ENCODE data around the gene RNF123. TPM values are rescaled to one million over a fixed set of nuclear protein-coding genes. Genes with fewer than 3 reads are reported as not detected.

RNF123 gene
- total RNA-seq, 1 experiment from 2014 or later: 71.9 TPM

GRCh38 chr3:49763981-49764380 lies 74.6 kb downstream of the RNF123 start:
- peaks cover 3% of the 10 kb centered on the region for H4K20me1 ChIP-seq (ENCODE audit: insufficient read depth)
- TF ChIP-seq MAX (IDR thresholded peaks at IDR 0.05) (no peak), CEBPB (IDR thresholded peaks at IDR 0.05; ENCODE audit: low read depth) (no peak), SP1 (IDR thresholded peaks at IDR 0.05; ENCODE audit: low read depth) (no peak), ZFX (IDR thresholded peaks at IDR 0.05) (no peak), ZNF274 (IDR thresholded peaks at IDR 0.05; ENCODE audit: low read depth, low read length) (no peak), EZH2 (IDR thresholded peaks at IDR 0.05) (no peak), JUND (IDR thresholded peaks at IDR 0.05) (no peak), SIN3A (IDR thresholded peaks at IDR 0.05; ENCODE audit: low read depth) (no peak), POLR2AphosphoS5 (IDR thresholded peaks at IDR 0.05; ENCODE audit: low read depth, low read length) (no peak), YY1 (IDR thresholded peaks at IDR 0.05; ENCODE audit: extremely low read depth, insufficient replicate concordance, low read depth, low read length) (no peak), SRF (IDR thresholded peaks at IDR 0.05; ENCODE audit: low read depth) (no peak)
- no peaks in the 10 kb centered on the region for H3K9me2 ChIP-seq (ENCODE audit: insufficient read depth)
- peaks cover 73% of the 10 kb centered on the region for H3K79me2 ChIP-seq (ENCODE audit: insufficient read depth, low read length)
- H3K36me3 ChIP-seq (ENCODE audit: control insufficient read depth in 1 of 2, insufficient read depth in 2 of 2, low read length in 2 of 2): no peaks in the 10 kb centered on the region
- H3K27ac ChIP-seq (ENCODE audit: low read depth, low read length): no peak overlapping the region
- no peaks in the 10 kb centered on the region for H3K9me3 ChIP-seq (ENCODE audit: control insufficient read depth in 1 of 2, insufficient read depth in 1 of 2, low read depth in 1 of 2, low read length in 2 of 2)
- RAD21 ChIA-PET (ENCODE audit: low non-redundant PET in 1 of 2, low total read pairs in 2 of 2, uncharacterized antibody in 2 of 2, unreplicated experiment in 2 of 2): no interaction called here
- H3K4me2 ChIP-seq (ENCODE audit: low read length): no peak overlapping the region
- no peak overlapping the region for H2AFZ ChIP-seq (ENCODE audit: low read depth, low read length, poor library complexity, severe bottlenecking)
- no peaks in the 10 kb centered on the region for H3K4me1 ChIP-seq (ENCODE audit: control insufficient read depth in 1 of 2, insufficient read depth in 2 of 2, low read length in 2 of 2)
- no TSS peak for BruUV-seq (replicated peaks)
- CTCF ChIA-PET: no interaction called here
- H3K27me3 ChIP-seq (ENCODE audit: insufficient read depth, low read length): no peaks in the 10 kb centered on the region
- no peak for ATAC-seq
- H3K4me3 ChIP-seq (replicated peaks in 1 of 2; ENCODE audit: low read depth in 1 of 2, low read length in 2 of 2): no peak overlapping the region
- no peak overlapping the region for H3K9ac ChIP-seq (ENCODE audit: low read length)
- intact Hi-C loops (cut with micrococcal nuclease): no loop called here
- POLR2A ChIA-PET: interaction anchor here (0.6 kb wide), 1 partner anchor 18 kb away, joined by 3 read pairs; no protein-coding TSS in a partner anchor
- DNase-seq (ENCODE audit: low read depth, low spot score): no peak

DNA sequence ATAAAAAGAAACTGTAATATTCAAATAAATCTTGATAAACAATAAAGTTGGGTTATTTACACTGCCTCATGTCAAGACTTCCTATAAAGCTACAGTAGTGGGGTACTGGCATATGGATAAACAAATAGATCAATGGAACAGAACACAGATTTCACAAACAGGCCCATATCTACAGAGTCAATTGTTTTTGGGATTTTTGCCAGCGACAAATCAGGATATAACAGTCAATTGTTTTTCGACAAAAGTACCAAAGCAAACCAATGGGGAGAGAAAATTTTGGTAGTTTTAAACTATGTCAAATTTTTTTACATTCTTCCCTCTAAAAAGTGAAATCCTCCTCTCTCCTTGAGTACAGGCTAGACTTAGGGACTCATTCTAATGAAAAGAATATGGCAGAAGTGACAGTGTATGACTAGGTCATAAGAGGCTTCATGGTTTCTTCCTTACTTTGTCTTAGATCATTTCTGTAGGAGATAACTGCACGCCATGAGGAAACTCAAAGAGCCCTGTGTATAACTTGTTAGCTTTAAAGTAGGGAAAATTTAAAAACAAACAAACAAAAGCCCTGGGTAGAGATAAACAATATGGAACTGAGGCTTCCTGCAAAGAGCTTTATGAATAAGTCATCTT lies 80.0 kb downstream of the RNF123 start:
- H3K9ac ChIP-seq (ENCODE audit: low read length): no peak overlapping the region
- RAD21 ChIA-PET (ENCODE audit: low non-redundant PET in 1 of 2, low total read pairs in 2 of 2, uncharacterized antibody in 2 of 2, unreplicated experiment in 2 of 2): no interaction called here
- H3K9me3 ChIP-seq (ENCODE audit: control insufficient read depth in 1 of 2, insufficient read depth in 1 of 2, low read depth in 1 of 2, low read length in 2 of 2): no peaks in the 10 kb centered on the region
- no peaks in the 10 kb centered on the region for H3K9me2 ChIP-seq (ENCODE audit: insufficient read depth)
- H2AFZ ChIP-seq (ENCODE audit: low read depth, low read length, poor library complexity, severe bottlenecking): no peak overlapping the region
- DNase-seq (ENCODE audit: low read depth, low spot score) (no peak), ATAC-seq (no peak)
- H3K4me3 ChIP-seq (replicated peaks in 1 of 2; ENCODE audit: low read depth in 1 of 2, low read length in 2 of 2): no peak overlapping the region
- TF ChIP-seq EGR1 (IDR thresholded peaks at IDR 0.05; ENCODE audit: low read depth): no peak
- no peak for TF ChIP-seq CBX3 (IDR thresholded peaks at IDR 0.05; ENCODE audit: low read depth)
- no peaks in the 10 kb centered on the region for H3K36me3 ChIP-seq (ENCODE audit: control insufficient read depth in 1 of 2, insufficient read depth in 2 of 2, low read length in 2 of 2)
- peaks cover 82% of the 10 kb centered on the region for H3K79me2 ChIP-seq (ENCODE audit: insufficient read depth, low read length)
- CTCF ChIA-PET: no interaction called here
- intact Hi-C loops (cut with micrococcal nuclease): no loop called here
- no TSS peak for BruUV-seq (replicated peaks)
- H3K4me1 ChIP-seq (ENCODE audit: control insufficient read depth in 1 of 2, insufficient read depth in 2 of 2, low read length in 2 of 2): no peaks in the 10 kb centered on the region; a peak in 1 of 4 replicates
- no peak overlapping the region for H3K4me2 ChIP-seq (ENCODE audit: low read length)
- H4K20me1 ChIP-seq (ENCODE audit: insufficient read depth): no peaks in the 10 kb centered on the region
- POLR2A ChIA-PET: no interaction called here
- no peak overlapping the region for H3K27ac ChIP-seq (ENCODE audit: low read depth, low read length)
- H3K27me3 ChIP-seq (ENCODE audit: insufficient read depth, low read length): no peaks in the 10 kb centered on the region

Data from HCT116 (cell line).